ENCODE measurements around the gene PBX1. TPM values are rescaled to one million over a fixed set of nuclear protein-coding genes. Genes with fewer than 3 reads are reported as not detected.

The PBX1 gene
- total and polyA plus RNA-seq, 2 of the 4 experiments (the other 2 are of a cell fraction) = 13.9 to 17.9 TPM

- H3K79me1 ChIP-seq (ENCODE audit: low read depth in 1 of 2, low read length in 2 of 2) = 0 out of 4 replicates have a peak, but pooled peaks cover 0 to 2% of the 10 kb centered on the region in 2 experiments
- no peak overlapping the region for H2BK15ac ChIP-seq (ENCODE audit: low read depth, low read length)
- H2AK5ac ChIP-seq (ENCODE audit: low read depth, low read length) = no peak overlapping the region
- H3K27ac ChIP-seq (ENCODE audit: insufficient read depth, low read length) = no peak overlapping the region
- in situ Hi-C loops (cut with MboI; ENCODE audit: low sequenced_read_pairs) = no loop called here
- no TSS peak for BruUV-seq (replicated peaks)
- no CpG with 5 or more reads among the region's 4 CpGs for WGBS, 2 experiments (ENCODE audit: extremely low coverage in 2 of 2, insufficient read length in 1 of 2)
- ChIA-PET CTCF (interaction anchor here (1.7 kb wide), 1 partner anchor 45 kb away, joined by 4 read pairs; no protein-coding TSS in a partner anchor), POLR2A (ENCODE audit: unreplicated experiment) (no interaction called here)
- H3K36me3 ChIP-seq (ENCODE audit: control insufficient read depth, insufficient read depth, low read length) = no peaks in the 10 kb centered on the region
- H2BK5ac ChIP-seq (ENCODE audit: low read depth, low read length, poor library complexity, severe bottlenecking) = no peak overlapping the region
- H3K9me3 ChIP-seq (ENCODE audit: control insufficient read depth, insufficient read depth, low read length) = peaks cover 2% of the 10 kb centered on the region
- H4K91ac ChIP-seq (ENCODE audit: insufficient read depth, low read depth, low read length) = no peak overlapping the region
- H3K18ac ChIP-seq (ENCODE audit: low read depth, low read length) = no peak overlapping the region
- dilution Hi-C loops (cut with HindIII; ENCODE audit: low sequenced_read_pairs, unreplicated experiment) = no loop called here
- no peak overlapping the region for H3K4ac ChIP-seq (ENCODE audit: low read depth, low read length)
- H2BK120ac ChIP-seq (ENCODE audit: low read depth, low read length) = no peak overlapping the region
- DNase-seq (no peak), ATAC-seq (ENCODE audit: low read depth) (no peak)
- intact Hi-C loops (cut with micrococcal nuclease) = loop anchor here (10.0 kb wide), 1 partner anchor 1032 kb away; no protein-coding TSS in a partner anchor
- H4K5ac ChIP-seq (ENCODE audit: low read depth, low read length) = no peak overlapping the region
- no peak overlapping the region for H3K23ac ChIP-seq (ENCODE audit: low read depth, low read length)
- H4K8ac ChIP-seq (ENCODE audit: low read depth in 2 of 2, low read length in 2 of 2) = no peak overlapping the region
- no peak overlapping the region for H3K14ac ChIP-seq (replicated peaks; ENCODE audit: low read depth, low read length)
- H3K27me3 ChIP-seq (ENCODE audit: control insufficient read depth, insufficient read depth, low read length) = no peaks in the 10 kb centered on the region
- no peak overlapping the region for H3K4me3 ChIP-seq (ENCODE audit: insufficient read depth, low read depth, low read length)
- no peak overlapping the region for H2AFZ ChIP-seq (replicated peaks; ENCODE audit: low read length, poor library complexity)
- no peak for TF ChIP-seq RFX5 (IDR thresholded peaks at IDR 0.05; ENCODE audit: low read depth, low read length)
- no peak for TF ChIP-seq CEBPB (IDR thresholded peaks at IDR 0.05; ENCODE audit: low read depth, low read length)
- TF ChIP-seq SMC3 (IDR thresholded peaks at IDR 0.05; ENCODE audit: low read depth, low read length) = no peak
- no peak for TF ChIP-seq BHLHE40 (IDR thresholded peaks at IDR 0.05; ENCODE audit: low read depth, low read length)
- TF ChIP-seq CHD1 (IDR thresholded peaks at IDR 0.05; ENCODE audit: low read depth, low read length) = no peak
- TF ChIP-seq ELK1 (IDR thresholded peaks at IDR 0.05; ENCODE audit: borderline replicate concordance, low read depth, low read length) = no peak
- no peak for TF ChIP-seq FOS (IDR thresholded peaks at IDR 0.05; ENCODE audit: low read depth, low read length)
- TF ChIP-seq NFE2L2 (IDR thresholded peaks at IDR 0.05; ENCODE audit: low read depth, low read length) = no peak
- TF ChIP-seq RCOR1 (IDR thresholded peaks at IDR 0.05; ENCODE audit: insufficient replicate concordance, low read length) = no peak
- TF ChIP-seq MAFK (IDR thresholded peaks at IDR 0.05; ENCODE audit: low read depth, low read length) = no peak
- TF ChIP-seq RAD21 (IDR thresholded peaks at IDR 0.05; ENCODE audit: low read length) = no peak
- no peak for TF ChIP-seq POLR2A (IDR thresholded peaks at IDR 0.05; ENCODE audit: low read depth, low read length)
- no peak for TF ChIP-seq USF2 (IDR thresholded peaks at IDR 0.05; ENCODE audit: low read depth, low read length)
- no peak for TF ChIP-seq MXI1 (IDR thresholded peaks at IDR 0.05; ENCODE audit: borderline replicate concordance, low read depth, low read length)
- no peak for TF ChIP-seq MAZ (IDR thresholded peaks at IDR 0.05; ENCODE audit: borderline replicate concordance, low read depth, low read length)
- no peak for TF ChIP-seq CTCF (conservative IDR thresholded peaks at IDR 0.05; ENCODE audit: low read depth, low read length)
- H4K20me1 ChIP-seq (ENCODE audit: insufficient read depth, low read length) = no peaks in the 10 kb centered on the region
- H3K9me1 ChIP-seq (ENCODE audit: insufficient read depth, low read length) = no peaks in the 10 kb centered on the region
- no peak overlapping the region for H3K56ac ChIP-seq (ENCODE audit: extremely low read depth, insufficient read depth, low read length)
- H2AK9ac ChIP-seq (replicated peaks; ENCODE audit: low read depth, low read length, poor library complexity) = no peak overlapping the region
- H3K4me1 ChIP-seq (ENCODE audit: control insufficient read depth, insufficient read depth, low read length) = no peaks in the 10 kb centered on the region
- H3K4me2 ChIP-seq (ENCODE audit: low read depth, low read length) = no peak overlapping the region
- no peak overlapping the region for H3K9ac ChIP-seq (ENCODE audit: low read depth, low read length)
- H2BK20ac ChIP-seq (ENCODE audit: low read depth, low read length) = no peak overlapping the region
Observed at GRCh38 chr1:164557270-164557669, 1.7 kb upstream of the PBX1 start.
